Stimulated activated CD8-positive, alpha-beta memory T cell treated with anti-CD3 and anti-CD28 coated beads, Interleukin-12 subunit alpha, Interleukin-12 subunit beta, amount 100 ng/mL, for 24 hours (primary cell): Measurements from ENCODE around the gene SDC4.
"Not testable (repeated sequence)": the region's sequence is repeated elsewhere in the genome, so short reads cannot be mapped to it uniquely, and the experiment has no call there.

ENCODE experiments used
- DNase-seq: peaks from one replicate; pipeline ENCODE4 v3.0.0-alpha.2; 2020; ENCODE audit errors: extremely low read depth

Gene SDC4

DNA sequence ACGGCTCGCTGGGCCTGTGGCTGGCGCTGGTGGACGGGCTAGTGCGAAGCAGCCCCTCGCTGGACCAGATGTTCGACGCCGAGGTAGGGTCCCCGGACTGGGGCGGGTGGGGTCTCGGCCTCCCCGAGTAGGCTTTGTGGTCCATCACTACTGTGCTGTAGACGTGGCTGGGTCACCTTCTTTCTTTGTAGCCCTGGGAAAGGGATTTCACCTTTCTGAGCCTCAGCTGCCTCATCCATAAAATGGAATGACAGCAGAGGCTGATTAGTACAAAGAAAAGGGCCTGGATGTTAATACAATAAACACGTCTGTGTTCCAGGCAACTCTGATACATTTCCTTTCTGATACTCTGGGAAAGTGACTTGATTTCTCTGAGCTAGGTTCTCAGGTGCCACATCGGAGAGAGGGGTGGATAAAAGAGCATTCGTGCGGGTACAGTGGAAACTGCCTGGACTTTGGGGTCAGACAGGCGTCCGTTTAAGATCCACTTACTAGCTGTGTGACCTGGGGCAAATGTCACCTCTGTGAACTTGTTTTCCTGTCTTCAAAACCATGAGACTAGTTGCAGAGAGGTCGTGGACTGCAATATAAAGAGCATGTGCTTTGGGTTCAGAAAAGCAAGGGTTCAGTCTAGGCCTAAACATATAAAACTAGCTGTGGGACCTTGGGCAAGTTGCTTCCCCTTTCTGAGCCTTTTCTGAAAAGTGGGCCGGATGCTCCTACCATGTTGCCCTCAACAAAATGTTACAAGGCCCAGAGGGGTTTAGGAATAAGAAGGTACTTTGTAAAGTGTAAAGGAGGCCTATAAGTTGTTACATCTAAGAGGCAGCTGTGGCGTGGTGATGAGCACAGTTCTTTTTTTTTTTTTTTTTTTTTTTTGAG, 15.6 kb upstream of the SDC4 start:
- DNase-seq: no peak

DNA sequence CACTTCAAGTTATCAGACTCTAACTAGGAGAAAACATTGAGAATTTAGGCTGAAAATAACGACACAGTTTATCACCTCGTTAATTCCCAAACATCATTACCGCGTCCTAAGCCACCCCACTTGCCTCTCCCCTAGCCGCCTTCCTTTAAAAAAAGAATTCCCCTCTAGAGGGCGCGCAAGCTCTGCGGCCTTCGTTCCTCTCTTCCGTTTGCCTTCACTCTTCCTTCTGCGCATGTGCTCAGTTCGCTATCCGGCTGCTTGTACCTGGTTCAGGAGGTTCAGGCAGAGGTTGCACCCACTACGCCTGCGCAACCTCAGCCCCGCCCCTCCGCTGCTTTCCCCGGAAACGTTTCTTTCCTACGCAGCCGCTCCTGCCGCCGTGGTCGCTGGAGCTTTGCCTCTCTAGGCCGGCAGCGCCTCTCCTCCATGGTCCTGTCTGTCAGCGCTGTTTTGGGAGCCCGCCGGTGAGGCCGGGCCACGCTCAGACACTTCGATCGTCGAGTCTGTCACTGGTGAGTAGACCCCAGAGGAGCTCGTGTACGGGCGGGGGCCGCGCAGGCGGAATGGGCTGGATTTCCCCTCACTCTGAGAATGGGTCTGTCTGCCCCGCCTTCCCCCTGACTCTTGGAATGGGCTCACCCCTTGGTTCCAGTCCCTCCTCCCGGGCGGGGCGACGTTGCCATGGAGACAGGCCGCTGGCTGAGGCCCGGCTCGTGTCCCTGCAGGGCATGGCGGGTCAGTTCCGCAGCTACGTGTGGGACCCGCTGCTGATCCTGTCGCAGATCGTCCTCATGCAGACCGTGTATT, 14.8 kb upstream of the SDC4 start, which contains the start of gene SYS1:
TSS of gene SYS1 (plus strand) at position 353 of the 807 bp plus-strand sequence. CDS start at position 729, 376 bp downstream.
- DNase-seq: peak; percentile 96

- no peak for DNase-seq
These were observed 13.6 kb upstream of the SDC4 start for GRCh38 chr20:45361793-45362192.

DNA sequence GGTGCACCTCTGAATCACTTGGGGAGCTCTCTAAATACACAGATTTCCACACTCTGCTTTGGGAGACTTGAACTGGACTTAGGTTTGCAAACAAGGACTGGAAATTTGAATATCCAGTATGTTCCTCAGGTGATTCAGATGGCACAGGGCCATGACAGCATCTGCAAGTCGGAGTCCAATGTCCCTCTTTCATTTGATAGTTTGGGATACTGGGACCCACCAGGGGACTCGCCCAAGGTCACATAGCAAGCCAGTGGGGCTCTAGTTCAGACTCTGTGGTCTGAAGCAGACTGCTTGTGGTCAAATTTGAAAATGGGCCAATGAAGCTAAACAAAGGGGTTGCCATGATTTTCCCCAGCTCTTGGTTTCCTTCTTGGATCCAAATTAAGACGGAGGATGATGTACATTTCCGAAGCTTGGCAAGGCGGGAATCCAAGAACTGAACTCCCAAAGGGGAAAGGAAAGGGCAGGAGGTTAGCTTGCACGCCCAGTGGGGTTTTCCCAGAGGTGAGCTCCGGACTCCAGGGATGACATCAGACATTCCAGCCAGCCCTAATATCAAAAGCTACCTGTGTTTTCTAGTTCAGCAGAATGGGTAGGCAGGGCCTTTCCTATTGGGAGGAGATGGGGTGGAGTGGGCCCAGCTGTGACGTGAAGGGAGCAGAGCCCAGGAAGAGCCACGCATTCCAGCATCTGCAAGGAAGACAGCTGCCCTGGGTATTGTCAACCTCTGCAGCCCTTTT, 11.4 kb upstream of the SDC4 start:
- no peak for DNase-seq

DNA sequence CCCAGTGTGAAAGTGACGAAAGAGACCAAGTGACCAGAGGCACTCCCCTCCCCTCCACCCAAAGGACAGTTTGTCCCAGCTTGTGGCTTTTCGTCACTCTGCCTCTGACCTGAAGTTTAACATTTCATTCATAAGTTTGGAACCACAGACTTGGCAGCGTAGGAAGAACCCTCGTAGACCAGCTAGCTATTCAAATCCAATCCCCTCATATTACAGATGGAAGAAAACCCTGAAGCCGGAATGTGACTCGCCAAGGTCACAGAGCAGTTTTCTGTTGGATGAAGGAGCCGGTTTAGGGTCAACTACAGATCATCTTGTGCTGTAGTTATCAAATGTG, 10.8 kb upstream of the SDC4 start:
- no peak for DNase-seq

DNA sequence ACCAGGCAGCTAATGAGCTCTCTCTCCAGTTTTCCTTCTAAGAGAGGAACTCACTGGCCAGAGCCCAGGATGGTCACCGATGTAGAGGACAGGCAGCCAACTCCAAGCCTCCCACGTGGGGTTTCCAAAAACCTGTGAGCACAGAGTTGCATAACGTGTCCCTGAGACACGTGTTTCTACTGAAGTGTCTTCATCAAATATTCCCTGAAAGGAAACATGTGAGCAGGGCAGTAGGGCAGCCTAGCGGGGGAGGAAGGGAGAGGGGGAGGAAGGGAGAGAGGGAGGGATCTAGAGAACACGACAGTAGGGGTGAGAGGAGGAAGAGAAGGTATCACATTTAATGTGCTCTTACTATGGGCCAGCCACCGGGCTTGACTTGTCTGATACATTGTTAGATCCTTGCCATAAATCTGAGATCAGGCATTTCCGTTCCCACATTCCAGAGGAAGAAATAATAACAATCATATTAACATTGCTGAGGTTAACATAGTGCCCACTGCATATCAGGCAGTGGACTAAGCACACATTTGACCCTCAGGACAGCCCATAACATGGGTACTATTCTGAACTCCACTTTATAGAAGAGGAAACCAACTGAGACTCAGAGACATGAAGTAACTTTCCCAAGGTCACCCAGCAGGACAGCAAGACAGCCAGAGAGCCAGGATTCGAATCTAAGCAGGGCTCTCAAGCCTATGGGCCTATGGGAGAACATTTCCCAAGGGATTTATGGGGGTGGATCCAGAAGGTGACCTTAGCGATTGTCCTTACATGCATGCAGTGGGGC, 10.3 kb upstream of the SDC4 start:
- no peak for DNase-seq

GRCh38 chr20:45355209-45356084, 7.2 kb upstream of the SDC4 start:
- DNase-seq: no peak

GRCh38 chr20:45354423-45355208, 6.4 kb upstream of the SDC4 start:
- DNase-seq: no peak

DNA sequence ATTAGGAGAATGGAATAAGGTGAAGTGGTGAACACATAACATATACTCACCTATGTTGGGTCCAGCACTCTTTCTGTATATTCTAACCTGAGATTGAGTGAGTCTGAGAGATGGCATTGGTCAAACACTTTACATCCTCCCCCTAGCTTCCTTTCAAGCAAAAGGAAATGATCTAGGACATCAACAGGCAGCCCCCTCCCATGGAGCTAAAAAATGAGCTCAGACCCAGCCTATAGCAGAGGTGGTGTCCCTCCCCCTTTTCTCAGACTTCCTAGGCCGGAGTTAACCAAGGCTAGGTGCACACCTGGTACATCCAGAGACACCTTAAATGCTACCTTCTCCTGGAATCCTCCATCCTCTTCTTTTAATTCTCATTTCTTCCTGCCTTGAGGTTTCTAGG, 5.5 kb upstream of the SDC4 start:
- DNase-seq: no peak

DNA sequence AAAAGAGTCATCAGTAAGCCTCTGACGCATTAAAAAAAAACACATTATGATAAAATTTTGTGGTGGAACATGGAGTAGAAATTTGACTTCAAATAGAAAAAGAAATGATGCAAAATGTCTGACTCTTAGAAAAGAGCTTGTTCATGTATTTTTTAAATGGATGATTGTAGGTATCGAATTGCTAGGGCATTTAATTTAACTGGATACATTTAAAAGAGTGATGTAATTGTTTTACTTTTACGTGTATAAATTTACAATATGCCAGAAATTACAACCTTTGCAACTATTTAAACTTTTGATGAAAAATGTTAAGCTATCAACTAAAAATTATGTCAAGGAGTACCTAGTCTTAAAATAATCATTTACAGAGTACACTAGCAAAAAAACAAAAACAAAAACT, 4.5 kb upstream of the SDC4 start:
- DNase-seq: no peak

DNA sequence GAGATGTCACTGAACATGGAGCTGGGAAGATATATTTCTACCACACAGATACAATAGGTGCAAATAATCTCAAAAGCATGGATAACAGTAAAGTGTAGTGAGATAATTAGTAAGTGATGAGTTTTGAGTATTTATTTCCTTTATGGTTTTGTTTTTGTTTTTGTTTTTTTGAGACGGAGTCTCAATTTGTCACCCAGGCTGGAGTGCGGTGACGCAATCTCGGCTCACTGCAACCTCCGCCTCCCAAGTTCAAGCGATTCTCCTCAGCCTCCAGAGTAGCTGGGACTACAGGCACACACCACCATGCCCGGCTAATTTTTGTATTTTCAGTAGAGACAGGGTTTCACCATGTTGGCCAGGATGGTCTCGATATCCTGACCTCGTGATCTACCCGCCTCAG, 2.6 kb upstream of the SDC4 start:
- not testable (repeated sequence) for DNase-seq

- no peak for DNase-seq
These were observed 2.0 kb upstream of the SDC4 start for GRCh38 chr20:45350217-45350616.

GRCh38 chr20:45347297-45347935, 808 bp downstream of the SDC4 start:
- no peak for DNase-seq

- no peak for DNase-seq
These were observed 1.4 kb downstream of the SDC4 start for GRCh38 chr20:45346851-45347250.

- DNase-seq: no peak
These were observed 1.9 kb downstream of the SDC4 start for GRCh38 chr20:45346291-45346718.

DNA sequence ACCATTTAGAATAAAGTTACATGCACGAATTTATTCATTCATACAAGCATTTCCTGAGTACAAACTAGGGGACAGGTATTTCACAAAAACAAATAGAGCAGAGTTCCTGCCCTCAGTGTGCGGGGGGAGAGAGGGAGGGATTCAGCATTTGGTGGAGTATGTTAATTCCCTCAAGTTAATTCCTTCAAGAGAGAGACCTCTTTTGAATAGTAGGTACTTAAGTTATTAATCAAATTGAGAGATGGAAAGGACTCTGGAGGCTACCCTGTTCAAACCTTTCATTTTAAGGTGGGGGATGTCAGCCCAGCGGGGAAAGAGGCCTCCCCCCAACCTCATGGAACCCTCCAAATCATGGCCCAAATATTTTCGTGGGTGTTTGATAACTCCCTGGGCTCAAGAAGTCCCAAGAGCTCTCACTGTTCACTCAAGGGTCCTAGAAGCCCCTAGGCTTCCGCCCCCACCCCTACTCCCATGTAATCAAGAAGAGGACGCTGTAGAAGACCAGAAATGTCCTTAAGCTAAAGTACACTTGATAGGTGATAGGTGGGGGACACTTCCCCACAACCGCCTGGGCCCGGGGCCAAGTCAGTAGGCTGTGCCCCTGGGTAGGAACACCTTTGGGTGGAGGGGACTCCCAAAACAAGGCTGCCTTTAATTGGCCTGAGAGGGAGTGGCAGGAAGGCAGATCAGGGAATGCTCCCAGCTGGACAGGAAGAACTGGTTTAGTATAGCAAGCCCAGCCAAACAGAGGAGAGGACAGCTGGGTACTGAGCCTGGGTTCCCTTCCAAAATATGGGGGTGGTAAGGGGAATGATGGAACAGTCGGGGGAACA, 2.9 kb downstream of the SDC4 start:
- DNase-seq: no peak

- no peak for DNase-seq
These were observed 3.9 kb downstream of the SDC4 start for GRCh38 chr20:45344168-45344860.
